HG03175 (cell line): ENCODE results near the gene TGM6.
"Not testable (repeated sequence)": the region's sequence is repeated elsewhere in the genome, so short reads cannot be mapped to it uniquely, and the experiment has no call there.

Experiments used
- ATAC-seq: cut with Tn5 transposase; IDR thresholded peaks from one replicate; pipeline ENCODE4 v1.9.1; 2021; ENCODE audit warnings: mild to moderate bottlenecking, moderate library complexity; ENCODE audit not compliant: unreplicated experiment

Gene TGM6

GRCh38 chr20:2397091-2397490, 16.4 kb downstream of the TGM6 start:
- ATAC-seq = no peak

- ATAC-seq = no peak
These were observed 17.0 kb downstream of the TGM6 start for GRCh38 chr20:2397595-2398145.

GRCh38 chr20:2398449-2398848, 17.7 kb downstream of the TGM6 start:
- no peak for ATAC-seq

GRCh38 chr20:2399390-2399789, 18.7 kb downstream of the TGM6 start:
- no peak for ATAC-seq

GRCh38 chr20:2400290-2400689, 19.6 kb downstream of the TGM6 start:
- no peak for ATAC-seq

- no peak for ATAC-seq
These were observed 20.8 kb downstream of the TGM6 start for GRCh38 chr20:2401527-2401926.

- ATAC-seq = no peak
These were observed 21.7 kb downstream of the TGM6 start for GRCh38 chr20:2402271-2402980.

- no peak for ATAC-seq
These were observed 22.8 kb downstream of the TGM6 start for GRCh38 chr20:2403291-2404052.

- no peak for ATAC-seq
These were observed 25.0 kb downstream of the TGM6 start for GRCh38 chr20:2405693-2406065.

GRCh38 chr20:2407355-2407754, 26.7 kb downstream of the TGM6 start:
- ATAC-seq = not testable (repeated sequence)

GRCh38 chr20:2408111-2408510, 27.4 kb downstream of the TGM6 start:
- no peak for ATAC-seq

- ATAC-seq = no peak
These were observed 36.0 kb downstream of the TGM6 start for GRCh38 chr20:2416541-2417212.

- no peak for ATAC-seq
These were observed 36.5 kb downstream of the TGM6 start for GRCh38 chr20:2417213-2417541.

GRCh38 chr20:2418388-2418787, 37.7 kb downstream of the TGM6 start:
- no peak for ATAC-seq

- ATAC-seq = no peak
These were observed 39.8 kb downstream of the TGM6 start for GRCh38 chr20:2420510-2420909.

GRCh38 chr20:2421247-2421646, 40.5 kb downstream of the TGM6 start:
- ATAC-seq = no peak

- ATAC-seq = no peak
These were observed 48.4 kb downstream of the TGM6 start for GRCh38 chr20:2429051-2429450.

GRCh38 chr20:2430538-2430937, 49.8 kb downstream of the TGM6 start:
- ATAC-seq = no peak

GRCh38 chr20:2431185-2431584, 50.5 kb downstream of the TGM6 start:
- ATAC-seq = no peak

- ATAC-seq = no peak
These were observed 66.1 kb downstream of the TGM6 start for GRCh38 chr20:2446845-2447244.

- ATAC-seq = no peak
These were observed 68.7 kb downstream of the TGM6 start for GRCh38 chr20:2449386-2449785.

- ATAC-seq = no peak
These were observed 70.7 kb downstream of the TGM6 start for GRCh38 chr20:2451422-2451821.
